BLaER1 (cell line): Measurements from ENCODE around the gene MAGI2.

Experiments
- H3K27ac ChIP-seq: shearing (Covaris generic); formaldehyde crosslinking; 2 replicates; pipeline ENCODE4 v1.8.1; 2022
- H3K27me3 ChIP-seq: shearing (Covaris generic); formaldehyde crosslinking; 2 replicates; pipeline ENCODE4 v1.8.1; 2022
- H3K36me3 ChIP-seq: shearing (Covaris generic); formaldehyde crosslinking; 2 replicates; pipeline ENCODE4 v1.8.1; 2022
- H3K4me1 ChIP-seq: shearing (Covaris generic); formaldehyde crosslinking; 2 replicates; pipeline ENCODE4 v1.8.1; 2022
- H3K4me2 ChIP-seq: shearing (Covaris generic); formaldehyde crosslinking; 2 replicates; pipeline ENCODE4 v1.8.1; 2022
- H3K4me3 ChIP-seq: shearing (Covaris generic); formaldehyde crosslinking; 2 replicates; pipeline ENCODE4 v1.8.1; 2022
- H3K9ac ChIP-seq: shearing (Covaris generic); formaldehyde crosslinking; 2 replicates; pipeline ENCODE4 v1.8.1; 2022
- H3K9me3 ChIP-seq: shearing (Covaris generic); formaldehyde crosslinking; 2 replicates; pipeline ENCODE4 v1.8.1; 2022
- H4K20me1 ChIP-seq: shearing (Covaris generic); formaldehyde crosslinking; 2 replicates; pipeline ENCODE4 v1.8.1; 2022
- Cebpa-rat ChIP-seq: shearing (Covaris generic); IDR thresholded peaks from 2 replicates; pipeline ENCODE4 v1.8.1; 2022

MAGI2 gene

DNA sequence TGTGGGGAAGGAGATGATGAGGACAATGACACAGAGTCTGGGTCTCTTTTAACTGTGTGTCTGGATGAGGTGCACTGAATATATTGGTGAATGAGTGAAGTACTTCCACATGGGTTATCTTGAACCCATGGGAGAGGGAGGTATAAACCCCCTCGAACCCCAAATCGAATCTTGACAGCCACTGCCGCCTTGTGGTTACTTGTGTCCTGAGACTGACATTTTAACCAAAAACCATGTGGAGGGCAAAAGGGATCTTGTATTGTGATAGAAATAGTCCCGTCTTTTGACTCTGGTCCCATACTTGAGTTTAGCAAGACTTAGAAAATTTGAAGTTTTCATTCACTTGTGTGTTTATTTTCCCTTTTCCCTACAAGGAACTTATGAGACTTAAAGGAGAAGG lies 1371.6 kb downstream of the MAGI2 start:
- H3K36me3 ChIP-seq = no peaks in the 10 kb centered on the region
- H3K9ac ChIP-seq = no peak overlapping the region
- H3K27ac ChIP-seq = no peak overlapping the region
- H4K20me1 ChIP-seq = no peaks in the 10 kb centered on the region
- no peaks in the 10 kb centered on the region for H3K9me3 ChIP-seq
- no peak overlapping the region for H3K4me2 ChIP-seq
- H3K4me3 ChIP-seq = no peak overlapping the region
- no peaks in the 10 kb centered on the region for H3K4me1 ChIP-seq
- no peak for TF ChIP-seq Cebpa-rat
- H3K27me3 ChIP-seq = no peaks in the 10 kb centered on the region

DNA sequence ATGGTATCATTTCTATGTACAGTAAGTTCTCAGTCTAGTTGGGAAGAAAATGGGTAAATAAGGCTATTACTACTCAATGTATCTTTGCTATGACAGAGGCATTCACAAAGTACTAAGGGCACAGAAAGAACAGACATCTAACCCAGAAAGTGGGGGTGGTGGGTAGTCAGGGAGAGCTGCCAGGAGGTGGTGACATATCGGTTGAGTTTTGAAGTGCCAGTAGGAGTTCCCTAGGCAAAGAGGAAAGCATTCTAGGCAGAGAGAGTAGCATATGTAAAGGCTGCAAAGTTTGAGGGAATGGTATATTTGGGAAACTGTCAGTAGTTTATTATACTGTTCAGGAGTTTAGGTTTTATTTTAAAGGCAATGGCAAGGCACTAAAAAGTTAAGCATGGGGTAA lies 1372.1 kb downstream of the MAGI2 start:
- no peaks in the 10 kb centered on the region for H3K4me1 ChIP-seq
- H3K27ac ChIP-seq = no peak overlapping the region
- no peak overlapping the region for H3K9ac ChIP-seq
- H4K20me1 ChIP-seq = no peaks in the 10 kb centered on the region
- no peaks in the 10 kb centered on the region for H3K36me3 ChIP-seq
- no peak overlapping the region for H3K4me2 ChIP-seq
- H3K27me3 ChIP-seq = no peaks in the 10 kb centered on the region
- no peak overlapping the region for H3K4me3 ChIP-seq
- H3K9me3 ChIP-seq = no peaks in the 10 kb centered on the region
- TF ChIP-seq Cebpa-rat = no peak

DNA sequence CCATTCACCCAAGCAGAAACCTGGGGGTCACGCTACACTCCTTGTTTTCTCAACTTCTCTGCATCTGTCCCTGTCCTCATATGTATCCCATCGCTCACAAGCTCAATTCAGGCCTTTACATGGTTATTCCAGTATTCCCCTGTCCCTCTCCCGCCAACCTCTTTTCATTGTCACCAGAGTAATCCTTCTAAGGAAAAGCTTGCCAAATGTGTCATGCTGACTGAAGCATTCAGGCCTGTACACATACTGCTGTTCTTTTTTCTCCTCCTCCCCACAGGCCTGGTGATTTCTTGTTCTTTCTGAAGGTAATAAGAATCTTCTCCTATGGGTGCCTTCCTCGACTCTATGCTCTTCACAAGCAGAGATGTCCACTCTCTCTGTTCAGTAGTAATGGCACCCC lies 1372.7 kb downstream of the MAGI2 start:
- Histone ChIP-seq H3K4me3 (no peak overlapping the region), H3K4me2 (no peak overlapping the region), H3K36me3 (no peaks in the 10 kb centered on the region), H3K27ac (no peak overlapping the region), H3K9ac (no peak overlapping the region), H3K9me3 (no peaks in the 10 kb centered on the region), H3K27me3 (no peaks in the 10 kb centered on the region), H3K4me1 (no peaks in the 10 kb centered on the region), H4K20me1 (no peaks in the 10 kb centered on the region)
- TF ChIP-seq Cebpa-rat = no peak

DNA sequence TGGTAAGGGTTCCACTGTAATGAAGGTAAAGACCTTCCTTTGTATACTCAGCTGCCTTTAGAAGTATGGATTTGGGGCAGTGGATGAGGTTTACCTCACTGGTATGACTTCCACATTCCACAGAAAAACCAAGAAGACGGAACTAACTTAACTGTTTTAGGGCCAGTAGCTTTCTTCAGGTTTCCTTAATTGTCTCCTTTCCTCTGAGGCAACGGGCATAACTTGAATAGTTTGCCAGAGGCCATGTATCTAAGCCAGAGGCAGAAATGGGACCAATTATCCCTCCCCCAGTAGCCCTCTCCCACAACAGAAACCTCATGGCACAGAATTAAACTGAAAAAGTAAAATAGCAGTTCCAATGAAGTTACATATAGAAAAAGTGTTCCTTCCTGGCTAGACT lies 1373.2 kb downstream of the MAGI2 start:
- Histone ChIP-seq H3K9me3 (no peaks in the 10 kb centered on the region), H3K4me1 (no peaks in the 10 kb centered on the region), H3K27ac (no peak overlapping the region), H3K9ac (no peak overlapping the region), H4K20me1 (no peaks in the 10 kb centered on the region), H3K36me3 (no peaks in the 10 kb centered on the region), H3K4me3 (no peak overlapping the region), H3K4me2 (no peak overlapping the region), H3K27me3 (no peaks in the 10 kb centered on the region)
- no peak for TF ChIP-seq Cebpa-rat

DNA sequence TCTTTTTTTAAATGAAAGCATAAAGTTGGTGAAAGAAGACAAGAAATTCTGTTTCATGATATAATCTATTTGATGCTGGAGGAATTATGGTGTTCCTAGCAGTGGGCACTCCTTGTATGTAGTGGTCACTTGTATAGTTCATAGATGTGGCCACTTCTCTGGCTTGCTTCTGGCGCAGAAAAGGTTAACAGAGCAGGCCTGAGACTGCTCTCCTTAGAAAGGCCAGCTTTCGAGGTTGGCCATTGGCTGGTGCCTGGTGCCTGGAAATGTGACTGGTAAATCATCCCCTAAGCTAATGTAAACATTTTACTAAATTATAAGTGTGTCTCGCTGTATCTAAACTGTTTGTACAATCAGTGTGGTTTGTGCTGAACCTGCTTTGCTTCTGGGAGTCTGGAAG lies 1378.8 kb downstream of the MAGI2 start:
- H3K4me2 ChIP-seq = no peak overlapping the region
- no peaks in the 10 kb centered on the region for H4K20me1 ChIP-seq
- TF ChIP-seq Cebpa-rat = no peak
- H3K4me3 ChIP-seq = no peak overlapping the region
- peaks cover 20% of the 10 kb centered on the region for H3K4me1 ChIP-seq
- no peaks in the 10 kb centered on the region for H3K27me3 ChIP-seq
- H3K36me3 ChIP-seq = no peaks in the 10 kb centered on the region
- no peaks in the 10 kb centered on the region for H3K9me3 ChIP-seq
- no peak overlapping the region for H3K9ac ChIP-seq
- H3K27ac ChIP-seq = no peak overlapping the region

DNA sequence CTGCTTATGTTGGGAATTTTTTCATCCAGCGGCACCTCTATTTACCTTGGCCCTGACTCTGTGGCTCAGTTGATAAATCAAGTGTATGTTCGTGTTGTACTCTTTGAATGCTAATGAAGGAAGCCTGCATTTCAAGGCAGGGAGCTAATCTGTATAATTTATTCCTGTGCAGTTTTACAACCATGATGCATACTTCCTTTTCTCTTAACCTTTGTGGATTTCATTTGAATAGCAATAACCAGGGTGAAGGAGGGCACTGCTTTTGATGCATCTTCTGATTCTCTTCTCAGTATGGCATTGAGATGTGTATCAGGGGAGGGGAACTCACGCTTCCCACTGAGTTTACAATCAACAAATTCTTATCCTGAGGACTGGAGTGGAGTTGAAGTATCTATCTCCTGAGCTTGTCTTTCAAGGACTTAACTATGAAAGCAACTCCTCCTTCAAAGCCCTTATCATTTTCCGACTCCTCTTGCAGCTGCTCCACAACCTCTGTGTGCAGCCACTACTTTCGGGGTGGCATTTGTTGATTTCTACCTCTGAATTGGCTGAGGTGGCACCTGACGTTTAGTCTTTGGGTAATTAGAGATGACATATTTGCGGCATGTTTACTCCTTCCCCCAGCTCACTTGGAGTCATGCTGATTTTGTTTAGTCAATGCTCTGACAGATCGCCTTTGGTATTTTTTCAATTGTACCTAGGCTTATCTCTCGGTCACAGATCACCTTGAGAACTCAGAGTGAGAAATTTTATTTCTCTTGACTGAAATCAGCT lies 1379.7 kb downstream of the MAGI2 start:
- H3K27ac ChIP-seq = no peak overlapping the region
- no peak overlapping the region for H3K4me2 ChIP-seq
- H3K36me3 ChIP-seq = no peaks in the 10 kb centered on the region
- no peaks in the 10 kb centered on the region for H3K9me3 ChIP-seq
- no peak overlapping the region for H3K9ac ChIP-seq
- H3K27me3 ChIP-seq = no peaks in the 10 kb centered on the region
- TF ChIP-seq Cebpa-rat = no peak
- H3K4me1 ChIP-seq = peaks cover 20% of the 10 kb centered on the region
- H3K4me3 ChIP-seq = no peak overlapping the region
- no peaks in the 10 kb centered on the region for H4K20me1 ChIP-seq

DNA sequence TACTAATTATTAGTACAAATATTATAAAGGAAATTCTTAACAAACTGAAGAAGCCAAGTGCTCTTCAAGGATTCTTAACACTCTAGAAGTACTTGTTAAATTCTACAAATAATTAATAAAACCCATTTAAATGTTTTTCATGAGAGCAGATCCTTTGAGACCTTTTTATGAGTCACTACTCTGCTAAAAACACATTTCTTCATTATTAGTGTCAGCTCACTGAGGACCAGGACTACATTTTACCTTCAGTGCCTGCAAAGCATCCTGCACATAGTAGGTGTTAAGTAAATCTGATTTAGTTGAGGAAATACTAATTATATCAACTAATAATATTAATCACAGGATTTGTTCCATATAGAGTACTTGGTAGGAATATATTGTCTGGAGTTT lies 1381.3 kb downstream of the MAGI2 start:
- peaks cover 20% of the 10 kb centered on the region for H3K4me1 ChIP-seq
- H3K27ac ChIP-seq = no peak overlapping the region
- H3K9ac ChIP-seq = no peak overlapping the region
- no peaks in the 10 kb centered on the region for H3K27me3 ChIP-seq
- H4K20me1 ChIP-seq = no peaks in the 10 kb centered on the region
- H3K4me2 ChIP-seq = no peak overlapping the region
- H3K9me3 ChIP-seq = no peaks in the 10 kb centered on the region
- TF ChIP-seq Cebpa-rat = no peak
- no peak overlapping the region for H3K4me3 ChIP-seq
- no peaks in the 10 kb centered on the region for H3K36me3 ChIP-seq

DNA sequence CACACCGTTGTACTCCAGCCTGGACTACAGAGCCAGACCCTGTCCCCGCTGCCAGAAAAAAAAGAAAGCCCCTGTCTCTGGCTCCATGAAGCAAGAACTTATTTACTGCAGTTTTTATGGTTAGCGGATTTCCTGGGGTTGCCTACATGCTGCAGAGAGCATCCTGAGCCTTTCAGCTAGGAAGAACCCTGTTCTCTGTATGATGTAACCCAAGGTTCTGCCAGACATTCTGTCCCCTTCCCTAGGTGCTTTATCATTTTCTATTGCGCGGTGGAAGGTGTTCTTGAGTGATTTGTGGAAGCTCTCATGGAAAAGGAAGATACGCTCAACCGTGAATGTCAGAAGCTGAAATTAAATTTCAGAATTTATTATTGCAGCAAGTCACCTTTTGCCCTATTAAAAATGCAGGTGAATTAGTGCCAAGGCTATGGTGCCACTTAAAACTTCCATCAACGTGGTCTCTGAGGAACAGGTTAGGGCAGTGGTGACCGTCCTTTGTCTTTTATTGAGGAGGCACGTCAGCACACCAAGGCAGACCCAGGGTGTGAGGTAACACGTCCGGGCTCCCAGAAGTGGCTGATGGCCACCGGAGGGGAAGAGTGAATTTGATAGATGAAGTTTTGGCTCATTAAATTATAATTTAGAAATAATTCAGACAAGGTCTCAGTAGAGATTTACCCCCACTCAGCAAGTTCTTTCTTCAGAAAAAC lies 1381.8 kb downstream of the MAGI2 start:
- Histone ChIP-seq H3K36me3 (no peaks in the 10 kb centered on the region), H3K9ac (no peak overlapping the region), H3K27me3 (no peaks in the 10 kb centered on the region), H3K4me2 (no peak overlapping the region), H4K20me1 (no peaks in the 10 kb centered on the region), H3K9me3 (no peaks in the 10 kb centered on the region), H3K4me3 (no peak overlapping the region), H3K27ac (no peak overlapping the region), H3K4me1 (peaks cover 20% of the 10 kb centered on the region)
- no peak for TF ChIP-seq Cebpa-rat

DNA sequence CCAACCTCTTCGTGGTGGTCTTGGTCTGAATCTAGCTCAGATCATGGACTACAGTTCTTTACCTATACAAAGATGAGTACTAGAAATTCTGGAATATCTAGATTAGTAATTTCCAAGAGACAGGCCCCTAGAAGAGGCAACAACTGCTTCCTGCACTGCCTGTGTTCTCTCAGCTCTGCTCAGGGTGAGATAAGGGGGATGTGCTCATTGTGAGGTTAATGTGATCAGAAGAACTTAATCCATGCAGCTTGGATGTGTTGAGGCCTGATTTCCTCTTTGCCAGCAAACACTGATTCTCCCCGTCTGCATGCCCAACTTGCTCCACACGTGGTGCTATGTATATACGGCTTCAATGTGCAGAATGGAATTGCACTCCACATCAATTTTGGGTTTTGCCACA lies 1386.9 kb downstream of the MAGI2 start:
- H3K27ac ChIP-seq = no peak overlapping the region
- no peak overlapping the region for H3K9ac ChIP-seq
- H3K4me1 ChIP-seq = peaks cover 13% of the 10 kb centered on the region
- H3K4me3 ChIP-seq = no peak overlapping the region
- H3K4me2 ChIP-seq = no peak overlapping the region
- no peaks in the 10 kb centered on the region for H4K20me1 ChIP-seq
- H3K27me3 ChIP-seq = no peaks in the 10 kb centered on the region
- H3K36me3 ChIP-seq = no peaks in the 10 kb centered on the region
- H3K9me3 ChIP-seq = no peaks in the 10 kb centered on the region
- TF ChIP-seq Cebpa-rat = no peak

DNA sequence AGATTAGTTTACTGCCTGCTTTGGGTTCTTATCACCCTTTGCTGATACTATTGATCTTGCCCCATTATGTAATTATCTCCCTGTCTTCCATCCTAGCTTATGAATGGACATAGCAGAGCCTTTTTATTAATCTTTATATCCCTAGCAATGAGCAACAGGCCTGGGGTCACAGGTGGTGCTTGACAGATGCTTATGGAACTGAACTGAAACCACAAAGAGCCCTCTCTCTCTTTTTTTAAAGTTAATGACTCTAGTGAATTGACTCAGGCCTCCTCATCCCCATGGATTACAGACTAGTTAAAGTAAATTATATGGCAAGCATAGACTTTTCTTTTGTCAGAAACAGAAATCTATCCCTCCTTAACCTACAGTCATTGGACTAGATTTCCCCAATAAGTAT lies 1389.7 kb downstream of the MAGI2 start:
- peaks cover 33% of the 10 kb centered on the region for H3K4me1 ChIP-seq
- no peaks in the 10 kb centered on the region for H4K20me1 ChIP-seq
- H3K27me3 ChIP-seq = no peaks in the 10 kb centered on the region
- no peaks in the 10 kb centered on the region for H3K9me3 ChIP-seq
- no peaks in the 10 kb centered on the region for H3K36me3 ChIP-seq
- no peak overlapping the region for H3K27ac ChIP-seq
- peak overlapping the region; percentile 17; the same call in 1 of the 2 replicates for H3K4me2 ChIP-seq
- no peak overlapping the region for H3K4me3 ChIP-seq
- H3K9ac ChIP-seq = no peak overlapping the region
- no peak for TF ChIP-seq Cebpa-rat
